ENCODE measurements around the gene SLC29A4.
"Not testable (repeated sequence)": the region's sequence is repeated elsewhere in the genome, so short reads cannot be mapped to it uniquely, and the experiment has no call there.

DNA sequence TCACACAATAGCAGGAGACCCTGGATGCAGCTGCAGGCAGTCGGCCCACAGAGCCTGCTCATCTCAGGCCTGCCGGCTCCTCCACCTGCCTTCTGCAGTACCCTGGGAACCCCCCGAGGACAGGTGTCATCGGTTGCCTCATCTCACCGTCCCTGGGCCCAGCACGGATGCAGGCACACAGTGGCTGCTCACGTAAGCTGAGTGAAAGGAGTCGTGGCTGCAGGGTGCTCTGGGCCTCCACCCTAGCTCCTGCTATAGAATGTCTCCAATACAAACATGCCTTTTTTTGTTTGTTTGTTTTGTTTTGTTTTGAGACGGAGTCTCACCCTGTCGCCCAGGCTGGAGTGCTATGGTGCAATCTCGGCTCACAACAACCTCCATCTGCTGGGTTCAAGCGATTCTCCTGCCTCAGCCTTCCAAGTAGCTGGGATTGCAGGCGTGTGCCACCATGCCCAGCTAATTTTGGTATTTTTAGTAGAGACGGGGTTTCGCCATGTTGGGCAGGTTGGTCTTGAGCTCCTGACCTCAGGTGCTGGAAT lies 22.1 kb upstream of the SLC29A4 start:
- TF ChIP-seq, protein P1, sequence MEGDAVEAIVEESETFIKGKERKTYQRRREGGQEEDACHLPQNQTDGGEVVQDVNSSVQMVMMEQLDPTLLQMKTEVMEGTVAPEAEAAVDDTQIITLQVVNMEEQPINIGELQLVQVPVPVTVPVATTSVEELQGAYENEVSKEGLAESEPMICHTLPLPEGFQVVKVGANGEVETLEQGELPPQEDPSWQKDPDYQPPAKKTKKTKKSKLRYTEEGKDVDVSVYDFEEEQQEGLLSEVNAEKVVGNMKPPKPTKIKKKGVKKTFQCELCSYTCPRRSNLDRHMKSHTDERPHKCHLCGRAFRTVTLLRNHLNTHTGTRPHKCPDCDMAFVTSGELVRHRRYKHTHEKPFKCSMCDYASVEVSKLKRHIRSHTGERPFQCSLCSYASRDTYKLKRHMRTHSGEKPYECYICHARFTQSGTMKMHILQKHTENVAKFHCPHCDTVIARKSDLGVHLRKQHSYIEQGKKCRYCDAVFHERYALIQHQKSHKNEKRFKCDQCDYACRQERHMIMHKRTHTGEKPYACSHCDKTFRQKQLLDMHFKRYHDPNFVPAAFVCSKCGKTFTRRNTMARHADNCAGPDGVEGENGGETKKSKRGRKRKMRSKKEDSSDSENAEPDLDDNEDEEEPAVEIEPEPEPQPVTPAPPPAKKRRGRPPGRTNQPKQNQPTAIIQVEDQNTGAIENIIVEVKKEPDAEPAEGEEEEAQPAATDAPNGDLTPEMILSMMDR (IDR thresholded peaks at IDR 0.05): not testable (repeated sequence)
- TF ChIP-seq, protein P2, sequence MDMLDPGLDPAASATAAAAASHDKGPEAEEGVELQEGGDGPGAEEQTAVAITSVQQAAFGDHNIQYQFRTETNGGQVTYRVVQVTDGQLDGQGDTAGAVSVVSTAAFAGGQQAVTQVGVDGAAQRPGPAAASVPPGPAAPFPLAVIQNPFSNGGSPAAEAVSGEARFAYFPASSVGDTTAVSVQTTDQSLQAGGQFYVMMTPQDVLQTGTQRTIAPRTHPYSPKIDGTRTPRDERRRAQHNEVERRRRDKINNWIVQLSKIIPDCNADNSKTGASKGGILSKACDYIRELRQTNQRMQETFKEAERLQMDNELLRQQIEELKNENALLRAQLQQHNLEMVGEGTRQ (IDR thresholded peaks at IDR 0.05; ENCODE audit: borderline replicate concordance, low read depth, low read length): not testable (repeated sequence)
- TF ChIP-seq RAD21 (IDR thresholded peaks at IDR 0.05; ENCODE audit: low read length); SIN3A (IDR thresholded peaks at IDR 0.05; ENCODE audit: borderline replicate concordance, low read depth, low read length); TEAD4 (IDR thresholded peaks at IDR 0.05; ENCODE audit: borderline replicate concordance, insufficient read depth); POLR2AphosphoS5 (IDR thresholded peaks at IDR 0.05; ENCODE audit: low read depth, low read length); JUND (IDR thresholded peaks at IDR 0.05); CHD2 (IDR thresholded peaks at IDR 0.05; ENCODE audit: low read length, partially characterized antibody); YY1 (IDR thresholded peaks at IDR 0.05; ENCODE audit: low read depth); GABPA (IDR thresholded peaks at IDR 0.05; ENCODE audit: low read depth); NFIC (IDR thresholded peaks at IDR 0.05; ENCODE audit: borderline replicate concordance); EP300 (IDR thresholded peaks at IDR 0.05; ENCODE audit: borderline replicate concordance in 1 of 2, low read depth in 1 of 2, low read length in 1 of 2); MAX (IDR thresholded peaks at IDR 0.05; ENCODE audit: low read depth): not testable (repeated sequence)
- TF ChIP-seq, protein P3, sequence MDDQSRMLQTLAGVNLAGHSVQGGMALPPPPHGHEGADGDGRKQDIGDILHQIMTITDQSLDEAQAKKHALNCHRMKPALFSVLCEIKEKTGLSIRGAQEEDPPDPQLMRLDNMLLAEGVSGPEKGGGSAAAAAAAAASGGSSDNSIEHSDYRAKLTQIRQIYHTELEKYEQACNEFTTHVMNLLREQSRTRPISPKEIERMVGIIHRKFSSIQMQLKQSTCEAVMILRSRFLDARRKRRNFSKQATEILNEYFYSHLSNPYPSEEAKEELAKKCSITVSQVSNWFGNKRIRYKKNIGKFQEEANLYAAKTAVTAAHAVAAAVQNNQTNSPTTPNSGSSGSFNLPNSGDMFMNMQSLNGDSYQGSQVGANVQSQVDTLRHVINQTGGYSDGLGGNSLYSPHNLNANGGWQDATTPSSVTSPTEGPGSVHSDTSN (IDR thresholded peaks at IDR 0.05): not testable (repeated sequence)
